CD14-positive monocyte (primary cell): ENCODE measurements around the gene SMC3. TPM values are rescaled to one million over a fixed set of nuclear protein-coding genes. Genes with fewer than 3 reads are reported as not detected.

Experiments
- DNase-seq, 3 donors: peaks; one replicate each; pipeline ENCODE4 v3.0.0-alpha.2; 2011 to 2022
- H2AFZ ChIP-seq: 2 replicates; pipeline ENCODE4 v1.6.0; 2012; ENCODE audit warnings: mild to moderate bottlenecking, low read depth, low read length, inconsistent platforms; ENCODE audit not compliant: insufficient read depth, poor library complexity, severe bottlenecking
- H3K27ac ChIP-seq, 2 donors: 1 replicate in 1 of 2; 2 replicates in 1 of 2; pipeline ENCODE4 v1.5.1; 2012 to 2013; ENCODE audit warnings: low read length in 2 of 2, control low read depth in 1 of 2, inconsistent platforms in 1 of 2, low read depth in 1 of 2, mild to moderate bottlenecking in 1 of 2
- H3K27me3 ChIP-seq, 2 donors: one replicate each; pipeline versions ENCODE4 v1.6.0 to v1.6.1; 2011 to 2013; ENCODE audit warnings: low read length in 2 of 2; ENCODE audit not compliant: control insufficient read depth in 2 of 2, insufficient read depth in 2 of 2
- H3K36me3 ChIP-seq, 2 donors: replicated peaks in 1 of 2; 1 replicate in 1 of 2; 2 replicates in 1 of 2; pipeline versions ENCODE4 v1.5.1 to v1.6.1; 2012 to 2013; ENCODE audit warnings: low read length in 2 of 2, control low read depth in 1 of 2, inconsistent platforms in 1 of 2, mild to moderate bottlenecking in 1 of 2; ENCODE audit not compliant: insufficient read depth in 2 of 2, control insufficient read depth in 1 of 2
- H3K4me1 ChIP-seq, 2 donors: 1 replicate in 1 of 2; 2 replicates in 1 of 2; pipeline versions ENCODE4 v1.5.1 to v1.6.1; 2012 to 2013; ENCODE audit warnings: low read length in 2 of 2, control low read depth in 1 of 2, inconsistent platforms in 1 of 2, mild to moderate bottlenecking in 1 of 2, moderate library complexity in 1 of 2; ENCODE audit not compliant: insufficient read depth in 2 of 2, control insufficient read depth in 1 of 2
- H3K4me2 ChIP-seq: replicated peaks from 2 replicates; pipeline ENCODE3; 2012; ENCODE audit warnings: low read length, moderate library complexity, mild to moderate bottlenecking; ENCODE audit not compliant: poor library complexity, severe bottlenecking; ENCODE audit errors: extremely low read depth
- H3K4me3 ChIP-seq, 3 experiments: fragments of 200-600 bp in 1 of 3; sonication (generic) in 1 of 3; replicated peaks in 1 of 3; 1 replicate in 2 of 3; 2 replicates in 1 of 3; pipeline ENCODE4 v1.5.1; 2011 to 2013; ENCODE audit warnings: low read length in 3 of 3, mild to moderate bottlenecking in 3 of 3, control low read depth in 2 of 3, low read depth in 2 of 3, inconsistent platforms in 1 of 3, moderate library complexity in 1 of 3
- H3K79me2 ChIP-seq: 2 replicates; pipeline ENCODE4 v1.6.0; 2012; ENCODE audit warnings: mild to moderate bottlenecking, control low read depth, inconsistent platforms, low read length, moderate library complexity; ENCODE audit not compliant: insufficient read depth
- H3K9ac ChIP-seq: 2 replicates; pipeline ENCODE4 v1.6.0; 2017; ENCODE audit warnings: low read length, mild to moderate bottlenecking; ENCODE audit not compliant: insufficient read depth, poor library complexity, severe bottlenecking
- H3K9me3 ChIP-seq, 2 donors: replicated peaks in 1 of 2; 1 replicate in 1 of 2; 2 replicates in 1 of 2; pipeline versions ENCODE4 v1.5.1 to v1.6.1; 2012 to 2013; ENCODE audit warnings: low read length in 2 of 2, control low read depth in 1 of 2; ENCODE audit not compliant: control insufficient read depth in 1 of 2, insufficient read depth in 1 of 2
- H4K20me1 ChIP-seq: 2 replicates; pipeline ENCODE4 v1.6.0; 2012; ENCODE audit warnings: mild to moderate bottlenecking, low read length, control low read depth, moderate library complexity; ENCODE audit not compliant: insufficient read depth
- H3K27ac Mint-ChIP-seq, 7 donors: one replicate each; pipeline ENCODE4 v1.8.0; 2020; ENCODE audit warnings: mild to moderate bottlenecking in 7 of 7, mixed read lengths in 7 of 7, moderate library complexity in 6 of 7, inconsistent platforms in 2 of 7
- H3K27me3 Mint-ChIP-seq, 3 donors: one replicate each; pipeline ENCODE4 v1.8.0; 2021 to 2022; ENCODE audit warnings: low read depth in 3 of 3, mild to moderate bottlenecking in 3 of 3, mixed read lengths in 3 of 3, moderate library complexity in 3 of 3, inconsistent platforms in 1 of 3
- H3K36me3 Mint-ChIP-seq, 2 donors: one replicate each; pipeline ENCODE4 v1.8.0; 2020; ENCODE audit warnings: mixed read lengths in 2 of 2, inconsistent platforms in 1 of 2, mild to moderate bottlenecking in 1 of 2
- H3K4me1 Mint-ChIP-seq: one replicate; pipeline ENCODE4 v1.8.0; 2020; ENCODE audit warnings: mild to moderate bottlenecking, mixed read lengths
- H3K4me3 Mint-ChIP-seq, 2 donors: one replicate each; pipeline ENCODE4 v1.8.0; 2020; ENCODE audit warnings: mild to moderate bottlenecking in 2 of 2, mixed read lengths in 2 of 2, moderate library complexity in 1 of 2
- H3K9me3 Mint-ChIP-seq, 7 donors: one replicate each; pipeline ENCODE4 v1.8.0; 2020 to 2022; ENCODE audit warnings: mixed read lengths in 7 of 7, mild to moderate bottlenecking in 6 of 7, moderate library complexity in 6 of 7, inconsistent platforms in 2 of 7
- WGBS: methylation state at CpG from one replicate; pipeline ENCODE4 v1.1.5; 2013; ENCODE audit warnings: missing lambda C conversion rate; ENCODE audit not compliant: insufficient coverage; 5-methylcytosine and 5-hydroxymethylcytosine counted together
- intact Hi-C, 2 donors: fragments of 100-400 bp; cut with micrococcal nuclease; formaldehyde crosslinking; loops; one replicate each; pipeline versions ENCODE4 v1.15.0 to v1.15.1; 2023
- polyA plus RNA-seq, 3 donors: library from polyadenylated mRNA; depleted of rRNA in 1 of 3; unstranded in 2 of 3; stranded (reverse) in 1 of 3; fragments of 300-500 nt in 2 of 3; fragments of >200 nt in 1 of 3; fragmentation: Illumina TruSeq in 2 of 3; gene quantifications; 1 replicate in 2 of 3; 2 replicates in 1 of 3; pipeline ENCODE4 v1.2.3, GENCODE V29; 2012 to 2021
- TF ChIP-seq, protein P1 (sequence below): fragments of 200-600 bp; IDR thresholded peaks from one replicate; pipeline ENCODE4 v1.8.0; 2022; ENCODE audit warnings: antibody characterized with exemption, mild to moderate bottlenecking

Gene SMC3
- polyA plus RNA-seq, 3 donors = 5.0 to 33.9 (median 21.1) TPM

DNA sequence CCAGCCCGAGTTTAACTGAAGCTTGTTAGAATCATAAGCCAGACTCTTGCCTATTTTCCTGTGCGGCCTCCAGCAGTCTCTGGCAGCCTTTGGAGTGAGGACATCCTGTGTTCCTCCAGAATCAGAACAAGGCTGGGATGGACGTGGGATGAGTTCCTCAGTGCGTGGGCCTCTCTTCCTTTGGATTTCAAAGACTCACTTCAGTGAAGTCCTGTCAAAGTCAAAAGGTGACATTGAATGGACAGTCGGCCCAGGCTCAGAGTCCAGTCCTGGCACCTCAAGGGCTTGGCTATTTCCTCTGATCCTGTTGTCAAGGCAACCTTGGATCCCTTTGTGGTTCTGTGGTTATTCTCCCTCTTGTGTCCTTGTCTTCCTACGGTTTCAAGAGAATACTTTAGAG lies 21.4 kb upstream of the SMC3 start:
- no peak overlapping the region for H3K4me2 ChIP-seq
- no peaks in the 10 kb centered on the region for H3K9me3 ChIP-seq
- DNase-seq = no peak
- Mint-ChIP-seq H3K4me3 (no peak overlapping the region), H3K9me3 (no peaks in the 10 kb centered on the region), H3K27ac (no peak overlapping the region), H3K27me3 (peaks cover 1 to 3% (median 2%) of the 10 kb centered on the region in 3 donors), H3K4me1 (peaks cover 2% of the 10 kb centered on the region), H3K36me3 (no peaks in the 10 kb centered on the region)
- no peak overlapping the region for H3K27ac ChIP-seq
- intact Hi-C loops = loop anchor here (2.0 to 5.0 kb wide), 4 partner anchors 49 to 239 kb away; partner anchors contain the start of gene DUSP5 (in 1 of the 2)
- no peaks in the 10 kb centered on the region for H3K79me2 ChIP-seq
- no peak overlapping the region for H3K4me3 ChIP-seq
- H3K27me3 ChIP-seq = no peaks in the 10 kb centered on the region
- H2AFZ ChIP-seq = no peak overlapping the region
- H4K20me1 ChIP-seq = no peaks in the 10 kb centered on the region
- no peak overlapping the region for H3K9ac ChIP-seq
- WGBS = 90% methylated on average over 5 of the region's 6 CpGs
- H3K4me1 ChIP-seq = no peaks in the 10 kb centered on the region
- TF ChIP-seq, protein P1, sequence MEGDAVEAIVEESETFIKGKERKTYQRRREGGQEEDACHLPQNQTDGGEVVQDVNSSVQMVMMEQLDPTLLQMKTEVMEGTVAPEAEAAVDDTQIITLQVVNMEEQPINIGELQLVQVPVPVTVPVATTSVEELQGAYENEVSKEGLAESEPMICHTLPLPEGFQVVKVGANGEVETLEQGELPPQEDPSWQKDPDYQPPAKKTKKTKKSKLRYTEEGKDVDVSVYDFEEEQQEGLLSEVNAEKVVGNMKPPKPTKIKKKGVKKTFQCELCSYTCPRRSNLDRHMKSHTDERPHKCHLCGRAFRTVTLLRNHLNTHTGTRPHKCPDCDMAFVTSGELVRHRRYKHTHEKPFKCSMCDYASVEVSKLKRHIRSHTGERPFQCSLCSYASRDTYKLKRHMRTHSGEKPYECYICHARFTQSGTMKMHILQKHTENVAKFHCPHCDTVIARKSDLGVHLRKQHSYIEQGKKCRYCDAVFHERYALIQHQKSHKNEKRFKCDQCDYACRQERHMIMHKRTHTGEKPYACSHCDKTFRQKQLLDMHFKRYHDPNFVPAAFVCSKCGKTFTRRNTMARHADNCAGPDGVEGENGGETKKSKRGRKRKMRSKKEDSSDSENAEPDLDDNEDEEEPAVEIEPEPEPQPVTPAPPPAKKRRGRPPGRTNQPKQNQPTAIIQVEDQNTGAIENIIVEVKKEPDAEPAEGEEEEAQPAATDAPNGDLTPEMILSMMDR = no peak
- H3K36me3 ChIP-seq = no peaks in the 10 kb centered on the region

DNA sequence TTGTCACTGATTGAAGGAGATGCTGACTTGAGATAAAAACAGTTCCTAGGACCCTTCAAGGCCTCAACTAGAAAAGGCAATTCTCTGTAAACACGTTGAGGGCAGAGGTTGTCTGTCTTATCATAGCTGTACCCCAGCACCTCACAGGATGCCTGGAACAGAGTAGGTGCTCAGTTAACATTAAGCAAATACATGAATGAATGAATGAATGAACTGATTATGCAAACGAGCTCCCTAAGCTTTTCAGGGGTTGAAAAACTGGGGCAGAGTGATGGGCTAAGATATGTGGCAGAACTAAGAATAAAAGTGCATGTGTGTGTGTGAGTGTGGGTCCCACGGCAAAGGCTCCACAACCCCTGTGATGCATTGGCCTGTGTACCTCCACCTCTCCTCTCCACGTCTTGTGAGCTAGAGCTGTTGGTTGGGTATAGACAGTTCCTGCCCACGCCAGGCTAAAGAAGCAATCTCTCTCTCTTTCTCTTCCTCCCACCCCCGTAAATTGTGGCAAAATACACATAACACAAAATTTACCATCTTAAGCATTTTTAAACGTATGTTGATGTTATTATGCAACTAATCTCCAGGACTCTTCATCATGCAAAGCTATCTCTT lies 20.9 kb upstream of the SMC3 start:
- TF ChIP-seq, protein P1 = no peak
- no peak overlapping the region for H2AFZ ChIP-seq
- DNase-seq = no peak
- H3K9ac ChIP-seq = no peak overlapping the region
- no peaks in the 10 kb centered on the region for H3K79me2 ChIP-seq
- H3K4me2 ChIP-seq = no peak overlapping the region
- Mint-ChIP-seq H3K36me3 (no peaks in the 10 kb centered on the region), H3K9me3 (no peaks in the 10 kb centered on the region), H3K4me3 (no peak overlapping the region), H3K4me1 (peaks cover 2% of the 10 kb centered on the region), H3K27me3 (peaks cover 1 to 3% (median 2%) of the 10 kb centered on the region in 3 donors), H3K27ac (no peak overlapping the region)
- H3K36me3 ChIP-seq = no peaks in the 10 kb centered on the region
- no peaks in the 10 kb centered on the region for H3K4me1 ChIP-seq
- H3K27ac ChIP-seq = no peak overlapping the region
- no peaks in the 10 kb centered on the region for H4K20me1 ChIP-seq
- WGBS = 83% methylated on average over 1 of the region's 7 CpGs
- H3K4me3 ChIP-seq = no peak overlapping the region
- no peaks in the 10 kb centered on the region for H3K9me3 ChIP-seq
- H3K27me3 ChIP-seq = no peaks in the 10 kb centered on the region
- intact Hi-C loops = loop anchor here (1.0 to 5.0 kb wide), 5 partner anchors 49 to 240 kb away; partner anchors contain the start of gene DUSP5 (in 1 of the 2)
